HG03575 (cell line): ENCODE results near the gene LRCOL1.

Experiments
- ATAC-seq: cut with Tn5 transposase; IDR thresholded peaks from one replicate; pipeline ENCODE4 v1.9.1; 2021; ENCODE audit not compliant: unreplicated experiment, insufficient number of reproducible peaks, low FRiP score; ENCODE audit errors: extremely low read depth

The LRCOL1 gene

DNA sequence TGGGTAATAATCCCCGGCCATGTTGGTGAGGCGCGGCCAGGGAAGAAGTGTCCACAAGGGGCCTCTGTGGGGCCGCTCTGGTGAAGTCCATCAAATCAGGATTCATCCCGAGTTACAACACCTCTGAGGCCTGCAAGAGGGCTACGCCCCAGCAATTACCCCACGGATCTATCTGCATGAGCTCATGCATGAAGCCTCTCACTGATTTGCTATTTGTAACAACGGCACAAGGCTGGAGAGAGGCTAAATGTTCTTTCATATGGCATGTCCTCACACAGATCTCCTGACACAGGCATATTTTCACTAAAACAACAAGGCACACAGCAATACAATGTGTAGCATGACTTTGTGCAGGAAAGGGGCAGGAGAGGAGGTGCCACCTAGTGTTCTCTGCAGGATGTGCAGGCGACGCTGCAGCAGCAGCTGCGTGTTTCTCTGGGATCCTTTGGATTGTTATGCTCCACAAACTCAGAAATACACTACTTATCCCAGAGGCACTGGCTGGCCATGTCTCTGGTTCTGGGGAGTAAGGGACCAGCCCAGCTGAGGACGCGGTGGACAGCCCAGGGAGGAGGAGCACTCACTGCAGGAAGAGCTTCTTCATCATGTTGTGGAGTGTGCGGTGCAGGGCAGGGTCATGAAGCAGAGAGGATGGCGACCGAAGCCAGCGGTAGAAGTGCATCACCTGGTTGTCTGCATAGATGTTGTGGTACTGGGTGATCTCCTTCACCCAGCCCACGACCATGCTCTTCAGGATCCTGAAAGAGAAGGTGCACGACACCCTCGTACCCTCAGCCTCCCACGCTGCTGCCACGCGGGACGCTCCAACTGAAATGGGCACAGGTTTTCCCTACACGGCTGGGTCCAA, 28.4 kb upstream of the LRCOL1 start:
- ATAC-seq, result no peak

DNA sequence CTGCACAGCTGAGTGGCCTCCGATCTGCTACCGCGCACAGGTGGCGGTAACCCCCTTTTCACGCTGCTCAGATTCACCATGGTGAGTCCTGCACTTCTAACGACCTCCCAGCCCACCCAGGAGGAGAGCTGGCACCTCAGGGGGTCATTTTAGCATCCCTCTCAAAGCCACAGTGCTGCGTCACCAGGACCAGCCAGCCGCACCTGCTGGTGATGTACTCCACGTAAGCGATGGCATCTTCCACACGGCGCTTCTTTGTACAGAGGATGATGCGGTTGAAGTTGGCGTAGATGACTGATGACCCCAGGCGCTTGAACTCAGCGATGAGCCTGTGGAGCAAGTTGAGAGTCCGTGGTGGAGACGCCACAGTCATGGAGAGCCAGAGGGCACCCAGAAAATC, 27.4 kb upstream of the LRCOL1 start:
- no peak for ATAC-seq

DNA sequence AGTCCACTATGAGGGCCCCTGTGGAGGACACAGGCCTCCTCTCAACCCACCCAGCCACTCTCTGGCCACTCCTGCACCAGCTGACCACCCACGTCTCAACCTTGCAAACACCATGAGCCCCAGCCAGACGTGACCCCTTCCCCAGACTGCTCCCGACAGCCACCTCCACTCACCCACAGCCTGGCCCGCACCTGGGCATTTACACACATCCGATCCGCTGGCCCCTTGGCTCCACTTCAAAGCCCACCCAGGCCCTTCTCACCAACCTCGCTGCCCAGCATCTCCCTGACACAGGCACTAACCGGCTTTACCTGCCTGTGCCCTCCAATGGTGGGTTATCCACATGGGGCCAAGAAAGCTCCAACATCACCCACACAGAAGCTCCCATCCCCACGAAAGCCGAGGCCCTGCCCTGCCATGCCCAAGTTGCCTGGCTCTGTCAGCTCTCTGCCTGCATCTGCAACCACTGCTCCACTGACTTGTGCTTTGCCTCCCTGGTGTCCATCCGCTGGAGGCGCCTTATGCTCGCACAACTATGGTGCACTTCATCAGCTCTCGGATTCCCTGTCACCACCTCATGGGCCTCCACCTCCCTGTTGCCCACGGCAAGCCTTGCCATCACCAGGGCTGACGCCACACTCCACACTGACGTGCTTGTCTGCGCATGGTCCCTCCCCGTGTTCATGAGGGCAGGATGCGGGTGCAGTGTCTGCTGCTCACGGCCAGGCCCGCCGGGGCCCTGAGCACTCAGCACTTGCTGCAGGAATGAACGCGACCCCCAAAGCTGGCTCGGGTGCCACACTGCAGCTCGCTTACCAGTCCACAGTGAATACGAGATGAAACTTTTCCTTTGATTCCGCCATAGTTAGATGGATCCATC, 24.9 kb upstream of the LRCOL1 start:
- no peak for ATAC-seq

DNA sequence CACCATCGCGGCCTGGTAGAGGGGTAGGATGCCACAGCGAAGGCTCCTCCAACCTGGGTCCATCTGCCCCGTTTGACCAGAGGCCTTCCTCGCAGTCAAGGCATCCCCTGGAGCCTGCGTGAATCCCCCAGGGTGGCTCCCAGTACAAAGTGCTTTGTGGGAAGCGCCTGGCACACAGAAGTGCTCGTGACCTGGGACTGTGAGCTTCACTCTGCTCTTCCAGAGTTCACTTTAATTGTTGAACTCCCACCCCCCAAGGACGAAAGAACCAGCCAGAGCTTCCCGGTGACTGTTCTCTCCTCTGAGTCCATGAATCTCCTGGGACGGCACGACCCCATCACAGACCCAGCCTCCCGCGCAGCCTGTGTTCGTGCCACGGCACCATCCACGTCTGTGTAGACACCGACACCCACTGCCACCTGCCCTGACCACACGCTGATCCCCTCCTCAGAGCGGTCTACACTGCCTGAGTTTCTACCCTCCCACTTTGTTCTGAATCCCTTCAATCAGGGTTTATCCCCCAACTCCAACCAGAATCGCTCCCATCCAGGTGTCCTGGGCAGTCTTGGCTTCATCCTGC, 24.1 kb upstream of the LRCOL1 start:
- no peak for ATAC-seq

DNA sequence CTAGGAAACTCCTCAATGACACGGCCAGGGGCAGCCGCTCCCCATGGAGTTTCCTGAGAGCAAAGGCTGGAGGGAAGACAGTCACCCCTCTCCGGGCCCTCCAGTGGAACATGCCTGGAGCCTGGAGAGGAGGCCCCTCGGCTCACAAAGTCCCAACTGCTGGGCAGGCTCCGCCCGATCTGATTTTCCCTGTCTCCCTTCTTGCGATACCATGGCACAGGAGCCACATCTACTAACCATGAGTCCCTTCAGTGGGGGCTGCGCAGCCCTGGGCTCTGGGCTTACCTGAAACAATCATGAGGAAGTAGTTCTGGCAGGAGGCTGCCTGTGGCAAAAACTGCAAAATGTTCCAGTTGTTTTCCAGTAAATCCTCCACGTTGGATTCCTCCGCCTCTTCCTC, 23.5 kb upstream of the LRCOL1 start:
- ATAC-seq, result no peak

DNA sequence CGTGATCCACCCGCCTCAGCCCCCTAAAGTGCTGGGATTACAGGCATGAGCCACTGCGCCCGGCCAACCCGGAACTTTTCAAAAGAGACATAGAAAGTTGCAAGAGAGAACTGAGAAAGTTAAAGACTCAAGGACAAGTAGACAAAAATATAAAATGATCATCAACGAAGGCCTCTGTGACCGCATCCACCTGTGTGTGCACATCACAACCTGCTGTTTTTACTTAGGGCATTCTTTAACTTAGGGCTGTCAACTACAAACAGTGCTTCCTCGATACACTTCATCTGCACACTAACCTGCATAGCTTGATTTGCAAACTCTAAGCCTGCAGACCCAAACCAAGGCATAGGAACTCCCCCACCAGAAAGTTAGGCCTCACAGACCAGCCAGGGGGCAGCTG, 23.0 kb upstream of the LRCOL1 start:
- no peak for ATAC-seq

DNA sequence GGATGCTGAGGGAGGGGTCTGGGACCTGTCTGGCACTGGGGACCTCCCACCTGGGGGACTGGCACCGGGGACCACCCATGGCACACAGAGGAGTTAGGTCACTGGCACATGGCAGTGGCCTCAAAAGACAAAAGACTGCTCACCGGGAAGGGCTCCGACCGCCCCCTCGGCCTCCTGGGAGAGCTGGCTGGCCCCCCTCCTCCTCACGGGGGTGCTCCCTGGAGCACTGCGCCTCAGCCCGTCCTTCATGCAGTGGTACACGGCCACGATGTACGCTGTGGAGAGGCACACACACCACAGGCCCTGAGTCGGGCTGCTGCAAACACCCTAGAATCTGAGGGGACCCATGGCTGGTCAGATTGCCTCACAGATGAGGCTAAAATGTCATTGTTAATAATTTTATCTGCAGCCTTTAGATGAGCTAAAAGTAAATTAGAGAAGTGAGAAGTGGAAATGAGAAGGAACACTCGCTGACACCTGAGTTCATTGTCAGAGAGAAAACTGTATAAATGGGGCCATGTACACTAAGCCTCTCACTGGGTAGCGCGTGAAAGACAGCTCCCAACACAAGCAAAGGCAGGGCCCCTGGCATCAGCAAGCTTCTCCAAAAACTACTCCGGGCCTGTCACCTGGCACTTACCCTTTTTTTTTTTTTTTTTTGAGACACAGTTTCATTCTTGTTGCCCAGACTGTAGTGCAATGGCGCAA, 22.3 kb upstream of the LRCOL1 start:
- no peak for ATAC-seq

DNA sequence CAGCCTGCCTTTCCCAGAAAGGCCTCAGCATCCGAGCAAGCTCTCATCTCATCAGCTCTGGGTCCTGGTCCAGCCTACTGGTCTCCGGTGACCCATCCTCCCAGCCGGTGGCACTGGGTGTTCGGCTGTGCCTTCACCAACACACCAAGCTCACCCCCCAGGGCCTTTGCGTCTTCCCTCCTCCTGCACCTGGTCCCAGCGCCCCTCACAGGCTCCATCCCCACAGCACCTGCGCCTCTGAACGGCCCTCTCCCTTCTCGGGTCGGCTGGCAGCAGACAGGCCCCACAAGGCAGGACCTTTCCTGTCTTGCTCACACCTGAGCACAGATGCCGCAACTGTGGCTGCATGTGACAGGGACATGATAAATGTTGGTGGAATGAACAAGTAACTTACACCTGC, 21.3 kb upstream of the LRCOL1 start:
- no peak for ATAC-seq

DNA sequence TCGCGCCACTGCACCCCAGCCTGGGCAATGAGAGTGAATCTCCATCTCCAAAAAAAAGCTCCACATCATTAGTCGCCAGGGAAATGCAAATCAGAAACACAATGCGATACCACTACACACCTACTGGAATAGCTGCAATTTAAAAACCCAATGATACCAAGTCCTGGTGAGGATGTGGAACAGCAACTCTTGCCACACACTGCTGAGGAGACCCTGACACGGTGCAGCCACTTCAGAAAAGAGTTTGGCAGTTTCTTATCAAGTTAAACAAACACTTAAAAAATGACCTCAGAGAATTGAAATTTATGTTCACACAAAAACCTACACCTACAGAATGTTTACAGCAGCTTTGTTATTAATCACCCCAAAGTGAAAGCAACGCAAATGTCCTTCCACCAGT, 20.3 kb upstream of the LRCOL1 start:
- no peak for ATAC-seq

DNA sequence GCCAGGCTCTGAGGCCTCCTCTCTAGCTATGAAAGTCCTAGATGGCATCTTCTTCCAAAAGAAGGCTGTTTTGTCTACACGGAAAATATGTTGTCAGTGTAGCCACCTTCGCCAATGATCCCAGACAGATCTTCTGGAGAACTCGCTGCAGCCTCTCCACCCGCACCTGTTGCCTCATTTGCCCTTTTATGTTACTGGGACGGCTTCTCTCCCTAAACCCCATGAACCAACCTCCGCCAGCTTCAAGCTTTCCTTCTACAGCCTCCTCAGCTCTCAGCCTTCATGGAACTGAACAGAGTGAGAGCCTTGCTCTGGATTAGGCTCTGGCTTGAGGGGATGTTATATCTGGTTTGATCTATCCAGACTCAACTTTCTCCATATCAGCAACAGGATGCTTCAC, 18.9 kb upstream of the LRCOL1 start:
- no peak for ATAC-seq

DNA sequence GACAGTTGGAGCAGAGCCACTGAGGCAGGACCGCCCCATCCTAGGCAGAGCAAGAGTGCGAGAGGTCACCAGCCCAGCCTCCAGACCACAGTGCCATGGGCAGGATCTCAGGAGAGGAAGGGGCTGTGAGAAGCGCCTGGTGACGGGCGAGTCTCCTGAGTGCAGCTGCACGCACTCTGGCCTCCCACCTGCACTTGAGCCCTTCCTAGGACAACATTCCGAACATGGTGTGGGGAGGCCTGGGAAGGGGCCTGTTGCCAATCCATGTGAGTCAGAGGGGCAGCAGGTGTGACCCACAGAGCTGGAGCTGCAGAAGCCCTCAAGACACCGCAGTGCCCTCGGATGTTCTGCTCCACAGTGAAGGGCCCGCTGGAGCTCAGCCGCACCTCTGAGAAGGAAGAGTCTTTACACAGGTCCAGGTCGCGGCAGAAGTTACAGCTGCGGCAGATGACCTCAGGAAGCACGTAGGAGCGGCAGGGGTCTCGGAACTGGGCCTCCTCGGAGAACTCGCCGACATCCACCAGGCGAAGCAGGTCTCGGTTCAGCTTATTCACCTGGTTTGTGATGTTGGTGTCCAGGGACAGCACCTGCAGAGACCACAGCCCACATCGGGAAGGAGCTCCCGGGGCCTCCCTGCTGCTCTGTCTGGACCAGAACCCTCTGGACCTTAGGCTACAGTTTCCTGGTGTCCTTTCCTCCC, 15.5 kb upstream of the LRCOL1 start:
- no peak for ATAC-seq

DNA sequence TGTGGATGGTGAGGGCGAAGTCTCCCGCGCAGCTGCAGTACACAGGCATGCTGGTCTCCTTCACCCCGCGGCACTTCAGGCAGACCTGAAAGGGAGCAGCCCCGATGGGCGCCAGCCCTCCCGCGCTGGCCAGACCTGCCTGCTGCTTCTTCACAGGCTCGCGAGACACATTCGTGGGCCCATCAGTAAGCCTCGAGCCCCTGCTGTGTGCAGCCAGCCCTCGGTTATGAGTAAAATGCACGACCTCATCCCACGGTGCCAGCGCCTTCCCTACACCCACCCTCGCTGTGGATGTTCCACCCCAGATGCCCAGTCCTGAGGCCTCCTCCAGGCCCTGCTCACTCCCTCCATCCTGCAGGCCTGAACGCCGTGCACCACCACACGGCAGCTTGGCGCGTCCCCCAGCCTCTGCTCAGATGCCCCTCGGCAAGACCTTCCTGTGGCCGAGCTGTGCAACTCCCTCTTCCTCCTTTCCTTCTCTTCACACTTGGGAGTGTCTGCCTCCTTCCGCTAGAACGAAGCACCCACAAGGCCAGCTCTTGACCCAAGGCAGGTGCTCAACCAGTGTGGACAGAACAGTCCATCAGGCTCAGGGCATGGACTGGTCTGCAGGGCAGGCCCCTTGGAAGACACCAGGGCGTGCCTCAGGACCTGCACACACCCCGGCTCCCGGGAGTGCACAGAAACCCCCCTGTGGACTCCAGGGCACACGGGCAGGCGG, 14.7 kb upstream of the LRCOL1 start:
- ATAC-seq, result no peak

DNA sequence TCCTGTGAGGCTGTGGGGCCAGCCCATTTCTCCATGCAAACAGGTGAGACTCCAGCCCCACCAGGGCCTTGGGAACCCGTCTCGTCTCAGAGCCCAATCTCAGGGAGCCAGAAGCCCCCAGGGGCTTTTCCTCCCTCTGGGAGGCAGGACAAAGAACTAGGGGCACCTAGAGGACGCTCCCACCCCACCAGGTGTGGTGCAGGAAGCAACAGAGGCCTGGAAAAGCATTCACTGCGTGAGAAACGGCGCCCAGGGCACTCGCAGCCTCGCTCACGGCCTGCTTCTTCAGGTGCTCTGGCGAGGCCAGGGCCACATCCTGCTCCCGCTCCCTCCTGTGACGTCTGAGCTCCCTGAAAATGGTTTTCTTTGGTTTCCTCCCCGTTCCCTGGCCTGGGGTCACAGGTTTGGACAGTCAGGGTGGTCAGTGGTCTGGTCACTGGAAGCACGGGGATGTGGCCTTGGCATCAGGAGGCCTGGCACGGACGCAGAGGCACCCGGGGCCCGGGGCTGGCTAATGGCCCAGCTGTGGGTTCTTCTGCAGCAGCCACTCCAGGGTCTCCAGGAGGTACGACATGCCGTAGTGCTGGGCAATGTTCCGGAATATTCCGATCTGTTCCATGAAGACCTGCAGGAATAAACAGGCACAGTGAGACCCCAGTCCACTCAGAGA, 13.9 kb upstream of the LRCOL1 start:
- ATAC-seq, result no peak

DNA sequence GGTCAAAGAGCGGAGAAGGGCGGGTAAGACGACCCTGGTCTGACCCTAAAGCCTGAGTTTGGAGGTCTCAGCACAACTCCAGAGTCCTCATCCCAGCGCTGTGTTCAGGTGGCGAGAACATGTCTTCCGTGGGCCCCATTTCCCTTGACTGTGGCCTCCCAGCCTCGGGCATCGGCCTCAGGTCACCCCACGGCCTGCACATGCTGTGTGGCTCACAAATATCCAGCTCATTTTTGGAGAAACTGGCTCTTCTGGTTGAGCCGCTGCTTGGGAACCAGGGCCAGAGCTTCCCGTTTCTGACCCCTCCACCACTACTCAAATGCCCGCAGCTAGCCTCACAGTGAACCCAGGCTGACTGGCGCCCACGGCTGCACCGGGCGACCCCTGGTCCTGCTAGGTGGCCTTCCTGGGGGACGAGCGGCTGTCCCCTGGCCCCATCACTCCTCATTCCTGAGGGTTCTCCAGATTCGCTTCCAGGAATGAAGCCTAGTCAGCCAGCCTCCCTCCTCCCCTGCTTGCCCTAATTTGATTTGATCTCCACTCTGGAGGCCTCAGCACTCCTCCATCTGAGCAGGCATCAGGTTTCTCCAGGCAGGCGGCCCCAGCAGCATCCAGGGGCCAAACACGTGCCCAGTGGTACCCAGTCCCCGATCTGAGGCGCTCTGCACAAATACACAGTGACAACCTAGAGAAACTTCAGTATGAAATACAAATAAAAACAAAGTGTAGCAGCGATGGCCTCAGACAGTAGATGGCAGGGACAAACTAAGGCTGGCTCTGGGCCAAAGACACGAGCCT, 12.9 kb upstream of the LRCOL1 start:
- ATAC-seq, result no peak

DNA sequence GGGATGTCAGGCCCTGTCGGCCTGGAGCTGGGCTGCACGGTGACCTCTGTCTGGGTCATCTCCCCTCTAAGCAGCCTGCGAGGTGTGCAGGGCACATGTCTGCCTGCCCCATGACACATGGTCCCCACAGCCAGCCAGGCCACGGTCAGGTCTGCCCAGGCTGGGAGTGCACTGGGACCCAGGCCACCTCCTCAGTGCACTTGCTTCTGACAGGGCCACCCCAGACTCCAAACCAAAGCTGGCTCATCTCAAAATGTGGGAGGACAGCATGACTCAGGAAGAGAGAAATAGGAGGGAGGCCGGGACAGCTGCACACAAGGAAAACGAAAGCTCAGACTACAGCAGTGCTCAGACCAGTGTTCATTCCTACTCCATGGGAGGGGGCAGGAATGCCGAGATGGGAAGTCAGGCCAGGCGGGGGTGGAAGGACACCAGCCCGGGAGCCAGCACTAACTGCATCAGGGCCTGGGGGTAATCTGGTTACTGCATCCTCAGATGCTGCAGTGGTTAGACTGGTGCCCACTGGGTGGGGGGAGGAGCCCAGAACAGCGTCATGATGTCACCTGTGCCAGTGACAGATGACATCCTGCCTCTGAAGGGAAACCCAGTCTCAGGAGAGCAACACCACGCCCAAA, 12.2 kb upstream of the LRCOL1 start:
- no peak for ATAC-seq

DNA sequence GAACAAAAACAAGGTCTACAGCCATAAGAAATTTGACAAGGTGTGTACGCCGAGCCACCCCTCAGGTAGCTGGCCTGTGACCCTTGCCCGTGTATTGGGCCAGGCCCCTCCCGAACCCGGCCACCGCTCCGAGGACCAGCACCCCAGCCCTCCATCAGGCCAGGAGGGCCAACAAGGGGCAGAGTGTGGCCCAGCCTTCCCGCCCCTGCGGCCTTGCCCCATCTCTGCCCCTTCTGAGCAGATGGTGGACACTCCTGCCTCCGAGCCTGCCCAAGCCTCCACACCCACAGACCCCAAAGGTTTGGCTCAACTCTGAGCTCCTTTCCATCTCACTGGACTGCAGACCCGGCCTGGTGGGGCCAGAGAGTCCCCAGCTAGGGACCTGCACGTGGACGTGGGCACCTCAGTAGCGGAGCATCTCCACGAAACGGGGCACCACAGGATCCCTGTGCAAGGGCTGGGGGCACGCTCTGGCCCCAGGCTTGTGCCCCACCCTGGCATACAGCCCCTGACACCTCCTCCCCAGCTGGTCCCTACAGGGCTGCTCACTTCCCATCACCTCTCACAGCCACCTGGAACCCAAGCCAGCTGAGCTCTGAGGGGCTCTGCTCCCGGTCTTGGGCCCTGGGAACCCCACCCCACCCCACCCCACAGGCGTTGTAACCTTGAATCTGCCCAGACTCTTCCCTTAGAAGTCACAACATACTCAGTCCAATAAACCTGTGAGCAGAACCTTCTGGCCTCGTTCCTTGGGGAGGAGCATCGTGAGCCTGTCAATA, 11.5 kb upstream of the LRCOL1 start:
- no peak for ATAC-seq
